Type B pancreatic cell (in vitro differentiated cells): ENCODE results near the gene TAF4B. TPM values are rescaled to one million over a fixed set of nuclear protein-coding genes. Genes with fewer than 3 reads are reported as not detected.

Source experiments
- DNase-seq: peaks from one replicate; pipeline ENCODE4 v3.0.0; 2021; ENCODE audit warnings: mixed read lengths; ENCODE audit not compliant: unreplicated experiment; ENCODE audit errors: extremely low spot score
- H3K27ac Mint-ChIP-seq: 2 replicates; pipeline ENCODE4 v1.8.0; 2021; ENCODE audit warnings: mild to moderate bottlenecking, mixed read lengths
- H3K27me3 Mint-ChIP-seq: 2 replicates; pipeline ENCODE4 v1.8.0; 2021; ENCODE audit warnings: mixed read lengths
- H3K36me3 Mint-ChIP-seq: 2 replicates; pipeline ENCODE4 v1.8.0; 2021; ENCODE audit warnings: mixed read lengths
- H3K4me1 Mint-ChIP-seq: one replicate; pipeline ENCODE4 v1.8.0; 2021; ENCODE audit warnings: mixed read lengths; ENCODE audit not compliant: unreplicated experiment
- H3K4me3 Mint-ChIP-seq: 2 replicates; pipeline ENCODE4 v1.8.0; 2021; ENCODE audit warnings: mild to moderate bottlenecking, mixed read lengths
- H3K9me3 Mint-ChIP-seq: 2 replicates; pipeline ENCODE4 v1.8.0; 2021; ENCODE audit warnings: mixed read lengths
- total RNA-seq: library from RNA; stranded (reverse); gene quantifications from 2 replicates; pipeline ENCODE4 v1.2.1, GENCODE V29; 2021; ENCODE audit warnings: low replicate concordance
- TF ChIP-seq, protein P1 (sequence below): fragments of 200-600 bp; sonication (generic); conservative IDR thresholded peaks from 2 replicates; pipeline ENCODE4 v1.5.0; 2021; ENCODE audit warnings: antibody characterized with exemption, mild to moderate bottlenecking

The TAF4B gene
- total RNA-seq, 1 donor from 2014 or later: 5.1 TPM

DNA sequence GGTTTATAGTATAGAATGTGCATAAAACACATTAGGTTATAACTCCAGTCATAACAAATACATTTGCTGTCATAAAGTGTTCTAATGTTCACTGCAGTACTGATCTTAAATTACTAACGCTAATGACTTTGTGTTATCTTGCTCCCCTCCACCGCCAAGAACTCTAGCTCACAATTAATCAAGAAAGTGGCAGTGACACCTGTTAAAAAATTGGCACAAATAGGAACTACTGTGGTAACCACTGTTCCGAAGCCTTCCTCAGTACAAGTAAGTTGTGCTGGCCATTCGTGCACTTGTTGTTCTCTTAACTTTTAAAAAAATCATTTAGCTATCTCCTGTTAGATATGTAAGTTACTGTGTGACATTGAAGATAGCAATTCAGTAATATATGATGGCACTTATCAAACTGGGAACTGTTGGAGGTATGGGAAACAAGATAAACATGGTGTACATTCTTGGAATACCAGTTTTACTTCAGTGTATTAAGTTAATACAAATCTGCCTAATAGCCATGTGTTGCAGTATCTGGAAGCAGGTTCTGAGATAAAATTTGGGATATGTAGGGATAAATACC is 41.2 kb downstream of the TAF4B start:
- no peak overlapping the region for H3K4me3 Mint-ChIP-seq
- TF ChIP-seq, protein P1, sequence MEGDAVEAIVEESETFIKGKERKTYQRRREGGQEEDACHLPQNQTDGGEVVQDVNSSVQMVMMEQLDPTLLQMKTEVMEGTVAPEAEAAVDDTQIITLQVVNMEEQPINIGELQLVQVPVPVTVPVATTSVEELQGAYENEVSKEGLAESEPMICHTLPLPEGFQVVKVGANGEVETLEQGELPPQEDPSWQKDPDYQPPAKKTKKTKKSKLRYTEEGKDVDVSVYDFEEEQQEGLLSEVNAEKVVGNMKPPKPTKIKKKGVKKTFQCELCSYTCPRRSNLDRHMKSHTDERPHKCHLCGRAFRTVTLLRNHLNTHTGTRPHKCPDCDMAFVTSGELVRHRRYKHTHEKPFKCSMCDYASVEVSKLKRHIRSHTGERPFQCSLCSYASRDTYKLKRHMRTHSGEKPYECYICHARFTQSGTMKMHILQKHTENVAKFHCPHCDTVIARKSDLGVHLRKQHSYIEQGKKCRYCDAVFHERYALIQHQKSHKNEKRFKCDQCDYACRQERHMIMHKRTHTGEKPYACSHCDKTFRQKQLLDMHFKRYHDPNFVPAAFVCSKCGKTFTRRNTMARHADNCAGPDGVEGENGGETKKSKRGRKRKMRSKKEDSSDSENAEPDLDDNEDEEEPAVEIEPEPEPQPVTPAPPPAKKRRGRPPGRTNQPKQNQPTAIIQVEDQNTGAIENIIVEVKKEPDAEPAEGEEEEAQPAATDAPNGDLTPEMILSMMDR: no peak
- H3K27me3 Mint-ChIP-seq: no peaks in the 10 kb centered on the region
- no peaks in the 10 kb centered on the region for H3K9me3 Mint-ChIP-seq
- no peak overlapping the region for H3K27ac Mint-ChIP-seq
- H3K4me1 Mint-ChIP-seq: no peaks in the 10 kb centered on the region
- no peak for DNase-seq
- peaks cover 7% of the 10 kb centered on the region for H3K36me3 Mint-ChIP-seq

DNA sequence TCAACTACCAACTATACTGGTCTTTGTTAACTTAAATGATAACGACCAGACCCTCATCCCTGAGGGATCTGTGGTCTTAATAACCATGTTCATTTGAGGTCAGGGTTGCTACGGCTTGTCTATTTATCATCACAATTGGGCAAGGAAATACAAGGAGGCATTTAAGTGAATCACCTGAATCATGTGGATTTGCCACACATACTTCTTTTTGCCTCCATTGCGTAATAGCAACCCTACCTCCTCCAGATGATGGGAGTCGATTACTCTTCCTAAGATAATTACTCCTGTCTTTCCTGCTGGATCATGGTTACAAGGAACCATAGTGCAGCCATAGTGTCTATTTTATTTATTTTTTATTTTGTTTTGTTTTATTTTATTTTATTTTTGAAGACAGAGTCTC is 42.2 kb downstream of the TAF4B start:
- DNase-seq: no peak
- H3K36me3 Mint-ChIP-seq: peaks cover 7% of the 10 kb centered on the region
- H3K27me3 Mint-ChIP-seq: no peaks in the 10 kb centered on the region
- H3K4me1 Mint-ChIP-seq: no peaks in the 10 kb centered on the region
- no peaks in the 10 kb centered on the region for H3K9me3 Mint-ChIP-seq
- no peak overlapping the region for H3K4me3 Mint-ChIP-seq
- TF ChIP-seq, protein P1: no peak
- no peak overlapping the region for H3K27ac Mint-ChIP-seq

DNA sequence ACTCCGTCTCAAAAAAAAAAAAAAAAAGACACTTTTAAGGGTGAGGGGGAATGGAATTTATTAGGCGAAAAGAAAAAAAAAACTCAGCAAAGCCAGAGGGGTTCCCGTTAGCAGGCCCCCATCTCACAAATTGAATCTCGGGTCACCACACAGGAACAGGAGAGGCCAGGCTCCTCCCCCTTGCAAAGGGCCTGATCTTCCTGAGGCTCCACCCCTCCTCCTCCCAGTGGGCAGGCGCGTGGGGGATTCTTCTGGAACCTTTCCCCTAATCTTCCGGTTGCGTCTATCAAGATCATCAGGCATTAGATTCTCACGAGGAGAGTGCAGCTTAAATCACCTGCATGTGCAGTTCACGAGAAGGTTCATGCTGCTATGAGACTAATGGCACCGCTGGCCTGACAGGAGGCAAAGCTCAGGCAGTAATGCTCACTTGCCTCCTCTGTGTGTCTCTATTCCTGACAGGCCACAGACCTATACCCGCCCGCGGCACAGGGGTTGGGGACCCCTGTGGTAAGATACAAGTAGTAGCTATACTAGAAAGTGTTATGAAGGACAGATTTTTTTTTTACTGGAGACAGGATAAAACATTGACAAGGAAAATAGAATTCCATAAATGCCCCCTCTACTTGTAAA is 45.8 kb downstream of the TAF4B start:
- Mint-ChIP-seq H3K4me3 (no peak overlapping the region), H3K27ac (no peak overlapping the region), H3K36me3 (peaks cover 4% of the 10 kb centered on the region), H3K9me3 (no peaks in the 10 kb centered on the region), H3K4me1 (no peaks in the 10 kb centered on the region), H3K27me3 (no peaks in the 10 kb centered on the region)
- TF ChIP-seq, protein P1: no peak
- DNase-seq: no peak

GRCh38 chr18:26277374-26277773 is 51.1 kb downstream of the TAF4B start:
- DNase-seq: no peak
- Mint-ChIP-seq H3K4me1 (no peaks in the 10 kb centered on the region), H3K36me3 (peaks cover 12% of the 10 kb centered on the region), H3K27ac (no peak overlapping the region), H3K9me3 (no peaks in the 10 kb centered on the region), H3K4me3 (no peak overlapping the region), H3K27me3 (no peaks in the 10 kb centered on the region)
- TF ChIP-seq, protein P1: no peak

GRCh38 chr18:26279428-26279827 is 53.2 kb downstream of the TAF4B start:
- Mint-ChIP-seq H3K9me3 (no peaks in the 10 kb centered on the region), H3K36me3 (peaks cover 26% of the 10 kb centered on the region), H3K27me3 (no peaks in the 10 kb centered on the region), H3K4me1 (no peaks in the 10 kb centered on the region), H3K4me3 (no peak overlapping the region), H3K27ac (no peak overlapping the region)
- TF ChIP-seq, protein P1: no peak
- no peak for DNase-seq
